SK-MEL-5 (cell line): Measurements from ENCODE around the gene MARCHF2. TPM values are rescaled to one million over a fixed set of nuclear protein-coding genes. Genes with fewer than 3 reads are reported as not detected.

Source experiments
- DNase-seq: peaks from one replicate; pipeline ENCODE4 v3.0.0-alpha.2; 2016; ENCODE audit warnings: low read depth, low spot score
- in situ Hi-C: cut with HindIII; loops from 2 replicates; pipeline ENCODE4 v1.10.0; 2016; ENCODE audit warnings: low sequenced_read_pairs, high pct_unique_total_duplicates, low pct_unique_long_range_greater_than_20kb
- small RNA-seq, 2 experiments: library from RNA; depleted of rRNA; stranded (forward); fragments of <200 nt; gene quantifications; one replicate each; pipeline ENCODE3, GENCODE V24; 2014
- total RNA-seq: library from RNA; depleted of rRNA; stranded (reverse); fragments of >200 nt; shearing (Covaris generic); gene quantifications from 2 replicates; pipeline ENCODE4 v1.2.3, GENCODE V29; 2014; rRNA removed

MARCHF2 gene
- total RNA-seq, 1 experiment from 2014 or later, result 16.6 TPM

GRCh38 chr19:8481616-8482015 lies 68.5 kb downstream of the MARCHF2 start:
- no peak for DNase-seq
- in situ Hi-C loops, result no loop called here

GRCh38 chr19:8482696-8483095 lies 69.6 kb downstream of the MARCHF2 start:
- in situ Hi-C loops, result no loop called here
- no peak for DNase-seq

GRCh38 chr19:8483165-8483564 lies 70.1 kb downstream of the MARCHF2 start:
- in situ Hi-C loops, result no loop called here
- DNase-seq, result no peak

- in situ Hi-C loops, result no loop called here
- DNase-seq, result no peak
These were observed 71.3 kb downstream of the MARCHF2 start for GRCh38 chr19:8484331-8484894.

GRCh38 chr19:8485561-8486371 lies 72.7 kb downstream of the MARCHF2 start:
- in situ Hi-C loops, result no loop called here
- DNase-seq, result no peak

GRCh38 chr19:8486661-8487136 lies 73.6 kb downstream of the MARCHF2 start:
- in situ Hi-C loops, result no loop called here
- DNase-seq, result no peak

- no peak for DNase-seq
- in situ Hi-C loops, result no loop called here
These were observed 74.2 kb downstream of the MARCHF2 start for GRCh38 chr19:8487137-8487851.

GRCh38 chr19:8488365-8488764 lies 75.3 kb downstream of the MARCHF2 start:
- in situ Hi-C loops, result no loop called here
- DNase-seq, result no peak

Small RNA genes within 50 kb of the gene (small RNA-seq; reads per million reads assigned to genes)
- 0 reads per million in 2 experiments for gene MIR4999

Other genes starting within 250 kb of the MARCHF2 start
- gene CERS4, start 203.9 kb upstream of the MARCHF2 start, total RNA-seq, result 26.4 and 28.1 TPM in 2 replicates
- gene CD320, start 104.9 kb upstream of the MARCHF2 start, total RNA-seq, result 99.4 and 112 TPM in 2 replicates
- gene NDUFA7, start 91.9 kb upstream of the MARCHF2 start, total RNA-seq, result 46.4 and 57.1 TPM in 2 replicates
- 786 and 875 TPM in 2 replicates for gene RPS28, start 91.8 kb upstream of the MARCHF2 start, total RNA-seq
- 0.11 and 0.24 TPM in 2 replicates for gene KANK3, start 70.0 kb upstream of the MARCHF2 start, total RNA-seq
- gene ANGPTL4, start 49.1 kb upstream of the MARCHF2 start, total RNA-seq, result 0.45 TPM in 1 of 2 replicates, not detected in the other
- 5.5 and 6.4 TPM in 2 replicates for gene RAB11B, start 22.9 kb upstream of the MARCHF2 start, total RNA-seq
- 56.1 and 66.5 TPM in 2 replicates for gene HNRNPM, start 31.7 kb downstream of the MARCHF2 start, total RNA-seq
- gene PRAM1, start 89.3 kb downstream of the MARCHF2 start, total RNA-seq, result not detected in 2 replicates
- 0.90 and 3.4 TPM in 2 replicates for gene ZNF414, start 100.9 kb downstream of the MARCHF2 start, total RNA-seq
- gene MYO1F, start 164.1 kb downstream of the MARCHF2 start, total RNA-seq, result 0.05 and 0.27 TPM in 2 replicates
- gene ADAMTS10, start 197.4 kb downstream of the MARCHF2 start, total RNA-seq, result not detected in 2 replicates
- not detected in 2 replicates for gene NFILZ, start 217.3 kb downstream of the MARCHF2 start, total RNA-seq